ENCODE results near the gene CFAP73.
"Not testable (repeated sequence)": the region's sequence is repeated elsewhere in the genome, so short reads cannot be mapped to it uniquely, and the experiment has no call there.

Gene CFAP73

GRCh38 chr12:113186666-113187325, 37.3 kb downstream of the CFAP73 start:
- DNase-seq (ENCODE audit: low read depth in 1 of 2, low spot score in 1 of 2) = no peak

DNA sequence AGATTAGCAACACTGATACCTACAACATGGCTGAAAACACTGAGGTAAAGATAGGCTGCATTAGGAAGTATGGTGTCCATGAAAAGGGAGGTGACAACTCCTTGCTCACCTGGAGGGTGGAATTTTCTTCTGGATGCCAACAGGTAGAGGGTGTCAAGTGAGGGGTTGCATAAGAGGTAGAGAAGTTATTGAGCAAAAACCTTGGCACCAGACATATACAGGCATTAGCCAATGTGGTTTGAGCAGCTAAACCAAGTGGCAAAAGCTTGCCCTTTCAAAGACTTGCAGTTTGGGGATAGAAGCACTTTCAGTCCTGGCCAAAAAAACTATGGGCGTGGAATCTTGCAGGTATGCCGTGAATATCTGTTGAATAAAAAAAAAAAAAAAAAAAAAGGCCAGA, 39.8 kb downstream of the CFAP73 start:
- DNase-seq (ENCODE audit: low read depth in 1 of 2, low spot score in 1 of 2) = no peak

- DNase-seq (ENCODE audit: low read depth in 1 of 2, low spot score in 1 of 2) = no peak
Measured at GRCh38 chr12:113190761-113191160, 41.2 kb downstream of the CFAP73 start.

- no peak for DNase-seq (ENCODE audit: low read depth in 1 of 2, low spot score in 1 of 2)
Measured at GRCh38 chr12:113191227-113191626, 41.7 kb downstream of the CFAP73 start.

DNA sequence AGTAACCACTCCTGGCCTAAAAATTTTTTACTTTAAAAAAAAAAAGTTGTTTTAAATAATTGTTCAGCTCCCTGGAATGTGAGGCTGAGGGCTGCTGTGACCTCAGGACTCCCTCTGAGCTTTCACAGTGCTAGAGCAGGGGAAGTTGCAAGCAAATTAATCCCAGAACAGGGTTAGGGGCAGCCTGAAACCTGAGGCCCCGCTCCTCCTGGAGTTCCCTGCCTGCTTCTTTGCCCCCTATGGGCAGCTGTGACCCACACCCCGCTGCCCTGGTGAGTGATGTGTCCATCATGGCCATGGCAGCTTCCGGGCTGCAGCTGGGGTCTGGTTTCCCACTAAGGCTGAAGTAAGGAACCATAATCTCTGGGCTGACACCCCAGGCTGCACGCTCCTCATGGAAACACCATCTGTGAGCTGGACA, 45.5 kb downstream of the CFAP73 start:
- no peak for DNase-seq (ENCODE audit: low read depth in 1 of 2, low spot score in 1 of 2)

- DNase-seq (ENCODE audit: low read depth in 1 of 2, low spot score in 1 of 2) = no peak
Measured at GRCh38 chr12:113195598-113195997, 46.1 kb downstream of the CFAP73 start.

- DNase-seq (ENCODE audit: low read depth in 1 of 2, low spot score in 1 of 2) = no peak
Measured at GRCh38 chr12:113196582-113196981, 47.1 kb downstream of the CFAP73 start.

DNA sequence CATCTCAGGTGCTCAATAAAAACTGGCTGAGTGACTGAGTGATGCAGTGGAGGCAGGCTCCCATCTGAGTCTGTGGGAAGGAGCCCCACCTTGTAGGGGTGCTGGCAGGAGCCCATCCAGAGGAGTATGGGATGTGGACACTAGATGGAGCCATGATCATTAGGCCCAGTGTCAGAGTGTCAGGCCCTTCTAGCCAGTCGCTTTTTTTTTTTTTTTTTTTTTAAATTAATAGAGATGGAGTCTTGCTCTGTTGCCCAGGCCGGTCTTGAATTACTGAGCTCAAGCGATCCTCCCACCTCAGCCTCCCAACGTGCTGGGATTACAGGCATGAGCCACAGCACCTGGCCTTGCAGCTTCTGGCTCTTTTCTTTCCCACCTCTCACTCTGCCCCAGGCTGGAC, 47.5 kb downstream of the CFAP73 start:
- DNase-seq (ENCODE audit: low read depth in 1 of 2, low spot score in 1 of 2) = peak in 1 of 2 donors; percentile 13

- no peak for DNase-seq (ENCODE audit: low read depth in 1 of 2, low spot score in 1 of 2)
Measured at GRCh38 chr12:113197518-113198077, 48.1 kb downstream of the CFAP73 start.

GRCh38 chr12:113198296-113198695, 48.8 kb downstream of the CFAP73 start:
- no peak for DNase-seq (ENCODE audit: low read depth in 1 of 2, low spot score in 1 of 2)

DNA sequence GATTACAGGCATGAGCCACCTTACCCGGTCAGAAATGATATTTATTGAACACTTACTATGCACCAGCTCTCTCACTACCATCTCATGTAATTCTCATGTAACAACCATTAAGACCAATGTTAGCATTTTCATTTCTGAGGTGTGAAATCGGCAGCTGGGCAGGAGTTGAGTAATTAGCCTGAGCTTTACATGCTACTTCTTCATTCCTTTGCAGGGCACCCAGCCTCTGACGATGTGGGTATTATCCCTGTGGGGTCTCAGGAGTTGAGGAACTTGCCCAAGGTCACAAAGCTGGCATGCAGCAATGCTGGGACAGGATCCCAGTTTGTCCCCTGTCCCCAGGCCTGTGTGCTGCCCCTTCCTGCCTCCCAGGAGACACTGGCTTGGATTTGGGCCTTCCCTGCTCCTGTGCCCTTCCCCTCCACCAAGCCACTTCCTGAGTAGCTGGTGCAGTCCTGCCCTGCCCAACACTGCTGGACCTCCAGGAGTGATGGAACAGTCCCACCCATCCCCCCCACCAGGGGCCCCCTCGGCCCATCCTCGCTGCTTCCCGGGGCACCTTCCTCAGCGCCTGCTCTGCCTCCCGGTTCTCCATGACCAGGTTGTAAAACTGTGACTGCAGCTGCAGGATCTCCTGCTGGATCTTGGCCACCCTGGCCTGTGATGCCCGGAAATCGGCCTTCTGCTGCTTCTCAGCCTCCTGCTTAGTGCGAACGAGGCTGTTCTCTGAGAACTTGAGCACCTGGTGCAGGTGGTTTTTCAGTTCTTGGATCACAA, 50.7 kb downstream of the CFAP73 start:
- DNase-seq (ENCODE audit: low read depth in 1 of 2, low spot score in 1 of 2) = no peak

- no peak for DNase-seq (ENCODE audit: low read depth in 1 of 2, low spot score in 1 of 2)
Measured at GRCh38 chr12:113201187-113202177, 52.0 kb downstream of the CFAP73 start.

GRCh38 chr12:113202300-113203075, 53.0 kb downstream of the CFAP73 start:
- DNase-seq (ENCODE audit: low read depth in 1 of 2, low spot score in 1 of 2) = no peak

- no peak for DNase-seq (ENCODE audit: low read depth in 1 of 2, low spot score in 1 of 2)
Measured at GRCh38 chr12:113203852-113204760, 54.6 kb downstream of the CFAP73 start.

DNA sequence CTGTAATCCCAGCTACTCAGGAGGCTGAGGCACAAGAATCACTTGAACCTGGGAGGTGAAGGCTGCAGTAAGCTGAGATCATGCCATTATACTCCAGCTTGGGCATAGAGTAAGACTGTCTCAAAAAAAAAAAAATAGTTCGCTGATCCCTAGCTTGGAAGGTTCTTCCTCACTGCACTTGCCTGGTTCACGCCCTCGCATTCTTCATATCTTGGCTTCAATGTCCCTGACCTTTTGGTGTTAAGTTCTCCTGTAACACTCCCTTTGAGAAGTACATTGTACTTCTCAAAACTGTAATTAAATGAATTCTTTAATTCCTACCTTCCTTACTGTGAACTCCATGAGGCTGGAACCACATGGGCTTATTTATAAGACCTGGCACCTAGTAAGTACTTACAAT, 55.3 kb downstream of the CFAP73 start:
- DNase-seq (ENCODE audit: low read depth in 1 of 2, low spot score in 1 of 2) = no peak

DNA sequence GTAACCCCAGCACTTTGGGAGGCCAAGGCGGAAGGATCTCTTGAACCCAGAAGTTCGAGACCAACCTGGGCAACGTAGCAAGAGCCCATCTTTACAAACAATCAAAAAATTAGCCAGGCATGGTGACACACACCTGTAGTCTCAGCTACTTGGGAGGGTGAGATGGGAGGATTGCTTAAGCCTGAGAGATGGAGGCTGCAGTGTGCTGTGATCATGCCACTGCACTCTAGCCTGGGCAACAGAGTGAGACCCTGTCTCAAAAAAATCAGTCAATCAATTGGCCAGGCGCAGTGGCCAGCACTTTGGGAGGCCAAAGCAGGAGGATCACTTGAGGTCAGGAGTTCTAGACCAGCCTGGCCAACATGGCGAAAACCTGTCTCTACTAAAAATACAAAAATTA, 57.3 kb downstream of the CFAP73 start:
- not testable (repeated sequence) for DNase-seq (ENCODE audit: low read depth in 1 of 2, low spot score in 1 of 2)

- DNase-seq (ENCODE audit: low read depth in 1 of 2, low spot score in 1 of 2) = no peak
Measured at GRCh38 chr12:113207613-113208040, 58.1 kb downstream of the CFAP73 start.

GRCh38 chr12:113208041-113208934, 58.8 kb downstream of the CFAP73 start:
- DNase-seq (ENCODE audit: low read depth in 1 of 2, low spot score in 1 of 2) = peak in 1 of 2 donors; percentile 20
